HG02870 (cell line): Measurements from ENCODE around the gene RAB31.
A peak's percentile ranks its signal among the peaks of the same experiment; 100 is the strongest.
"Not testable (repeated sequence)": the region's sequence is repeated elsewhere in the genome, so short reads cannot be mapped to it uniquely, and the experiment has no call there.

Source experiments
- ATAC-seq: cut with Tn5 transposase; IDR thresholded peaks from one replicate; pipeline ENCODE4 v1.9.1; 2021; ENCODE audit warnings: mild to moderate bottlenecking, moderate library complexity; ENCODE audit not compliant: unreplicated experiment

RAB31 gene

GRCh38 chr18:9708057-9708433 lies at the start of gene RAB31:
TSS of gene RAB31 (plus strand) at chr18:9708301. CDS start at chr18:9708406, 105 bp downstream.
- ATAC-seq, result peak; percentile 25

DNA sequence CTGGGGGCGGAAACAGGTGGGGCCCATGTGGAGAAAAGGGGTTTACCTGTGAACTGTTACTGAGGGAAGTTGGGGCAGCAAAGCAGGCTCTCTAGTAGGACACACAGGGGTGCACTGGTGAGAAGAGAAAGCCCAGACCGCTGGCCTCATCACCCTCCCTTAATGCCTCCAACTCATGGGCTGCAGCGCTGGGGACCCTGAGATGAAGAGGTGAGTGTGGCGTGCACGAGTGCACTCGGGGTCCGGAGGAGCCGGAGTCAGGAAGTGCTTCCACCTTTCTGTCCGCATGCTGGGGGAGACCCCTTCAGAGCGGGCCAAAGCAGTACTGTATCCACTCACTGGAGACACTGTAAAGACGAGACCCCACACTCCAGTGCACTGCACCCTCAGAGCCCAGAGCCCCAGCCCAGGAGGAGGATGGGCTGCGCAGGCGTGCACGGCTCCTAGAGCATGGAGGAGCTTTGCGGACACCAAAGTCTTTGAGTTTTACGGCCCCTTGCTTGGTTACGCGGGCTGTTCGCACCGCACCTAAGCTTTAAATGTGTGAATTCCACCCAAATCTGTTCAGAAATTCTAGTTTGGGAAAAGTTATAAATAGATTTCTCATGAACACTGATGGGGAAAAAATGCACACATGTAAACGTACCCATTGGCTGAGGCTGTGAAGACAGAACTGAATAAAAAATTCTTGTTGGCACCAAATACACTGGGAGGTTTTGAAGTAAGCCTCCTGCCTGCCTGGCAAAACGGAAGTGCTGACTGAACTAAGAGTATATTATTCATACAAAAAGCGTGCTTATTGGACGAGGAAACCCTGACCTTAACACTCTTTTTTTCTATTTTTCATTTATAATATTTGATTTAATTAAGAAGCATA lies 48.4 kb upstream of the RAB31 start:
- no peak for ATAC-seq

- no peak for ATAC-seq
Measured at GRCh38 chr18:9661564-9661963, 46.5 kb upstream of the RAB31 start.

DNA sequence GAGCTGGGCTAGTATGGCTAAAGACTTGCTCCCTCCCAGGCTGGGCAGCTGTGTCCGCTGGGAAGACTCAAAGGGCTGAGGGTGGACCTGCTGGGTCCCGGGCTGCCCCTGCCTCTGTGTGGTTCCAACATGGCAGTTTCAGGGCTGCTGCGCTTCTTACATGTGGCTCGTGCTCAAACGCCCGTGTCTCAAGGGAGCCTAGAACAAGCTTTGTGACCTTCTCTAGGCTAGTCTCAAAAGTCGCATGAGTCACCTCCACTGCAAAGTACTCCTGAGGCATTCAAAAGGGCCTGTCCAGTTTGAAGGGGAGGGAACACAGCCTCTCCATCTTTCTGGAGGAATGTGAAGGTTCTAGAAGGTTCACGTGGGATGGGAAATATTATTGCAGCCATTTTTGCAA lies 44.7 kb upstream of the RAB31 start:
- no peak for ATAC-seq

- ATAC-seq, result no peak
Measured at GRCh38 chr18:9665314-9665713, 42.8 kb upstream of the RAB31 start.

GRCh38 chr18:9666548-9666947 lies 41.6 kb upstream of the RAB31 start:
- no peak for ATAC-seq

DNA sequence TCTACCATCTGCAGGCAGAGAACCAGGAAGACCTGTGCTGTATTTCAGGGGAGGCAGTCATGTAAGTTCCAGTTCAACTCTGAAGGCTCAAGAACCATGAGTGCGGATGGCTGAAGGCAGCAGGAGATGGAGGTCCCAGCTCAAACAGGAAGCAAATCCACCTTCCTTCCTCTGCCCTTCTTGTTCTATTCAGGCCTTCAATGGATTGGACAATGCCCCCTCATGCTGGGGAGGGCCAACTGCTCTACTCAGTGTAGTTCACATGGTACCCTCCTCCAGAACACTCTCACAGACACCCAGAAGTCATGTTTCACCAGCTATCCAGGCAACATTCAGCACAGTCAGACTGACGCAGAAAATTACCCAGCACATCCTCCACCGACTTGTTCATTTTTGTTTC lies 39.1 kb upstream of the RAB31 start:
- ATAC-seq, result no peak

DNA sequence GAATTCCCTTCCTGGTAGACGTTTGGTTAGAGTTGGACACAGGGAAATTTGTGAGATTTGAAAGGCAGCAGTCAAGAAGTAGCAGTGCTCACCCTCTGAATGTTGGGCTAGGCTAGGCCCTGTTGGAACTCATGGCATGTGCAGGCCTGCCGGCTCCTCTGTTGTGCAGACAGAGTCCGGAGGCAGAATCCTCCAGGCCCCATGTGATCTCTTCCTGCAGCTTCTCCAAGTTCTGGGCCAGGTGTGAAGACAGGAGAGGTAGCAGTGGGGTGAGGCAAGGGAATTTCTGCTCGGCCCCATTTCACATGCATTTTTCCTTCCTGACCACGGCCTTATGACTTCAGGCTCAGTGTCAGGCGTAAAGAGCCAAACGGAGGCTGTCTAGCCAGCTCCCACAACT lies 36.9 kb upstream of the RAB31 start:
- ATAC-seq, result no peak

DNA sequence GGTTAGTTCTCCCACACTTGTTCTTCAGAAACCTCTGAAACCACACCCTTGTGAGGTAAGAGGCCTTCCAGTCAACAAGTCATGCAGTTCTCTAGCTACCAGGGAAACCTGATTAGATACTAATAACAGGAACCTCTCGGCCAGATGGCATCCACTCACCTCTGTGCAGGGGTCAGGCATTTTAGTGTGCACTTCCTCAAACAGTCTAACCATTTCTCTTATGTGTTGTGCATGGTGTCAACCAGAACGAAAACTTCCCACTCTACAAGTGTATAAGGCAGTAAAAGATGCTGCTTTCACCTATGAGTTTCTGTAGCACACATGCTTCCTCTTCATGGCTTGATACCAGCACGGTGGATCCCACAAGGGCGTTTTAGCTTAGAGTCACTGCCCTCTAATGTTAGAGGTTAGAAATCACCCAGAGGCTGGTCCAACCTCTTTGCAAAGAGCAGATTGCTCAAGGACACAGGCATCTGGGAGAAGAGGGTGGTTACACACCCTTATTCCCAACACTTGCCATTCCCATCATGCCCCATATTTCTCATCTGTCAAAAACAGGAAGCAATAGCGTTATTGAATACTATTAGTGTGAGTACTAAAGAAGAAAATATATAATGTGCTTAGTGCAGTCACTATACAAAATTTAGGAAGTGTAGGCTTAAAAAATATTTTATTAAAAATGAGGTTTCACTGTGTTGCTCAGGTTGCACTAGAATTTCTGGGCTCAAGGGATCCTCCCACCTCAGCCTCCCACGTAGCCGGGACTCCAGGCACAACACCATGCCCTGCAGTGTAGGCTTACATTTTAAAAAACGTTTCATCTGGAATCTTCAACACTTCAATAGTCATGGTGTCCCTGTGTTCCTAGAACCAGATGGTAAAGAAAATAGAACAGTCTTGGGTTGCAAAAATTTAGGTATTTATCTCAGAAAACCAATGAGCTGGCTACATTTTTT lies 34.5 kb upstream of the RAB31 start:
- ATAC-seq, result peak; percentile 97

GRCh38 chr18:9678216-9678615 lies 29.9 kb upstream of the RAB31 start:
- not testable (repeated sequence) for ATAC-seq

- ATAC-seq, result no peak
Measured at GRCh38 chr18:9679125-9679524, 29.0 kb upstream of the RAB31 start.

- ATAC-seq, result no peak
Measured at GRCh38 chr18:9681217-9681616, 26.9 kb upstream of the RAB31 start.

DNA sequence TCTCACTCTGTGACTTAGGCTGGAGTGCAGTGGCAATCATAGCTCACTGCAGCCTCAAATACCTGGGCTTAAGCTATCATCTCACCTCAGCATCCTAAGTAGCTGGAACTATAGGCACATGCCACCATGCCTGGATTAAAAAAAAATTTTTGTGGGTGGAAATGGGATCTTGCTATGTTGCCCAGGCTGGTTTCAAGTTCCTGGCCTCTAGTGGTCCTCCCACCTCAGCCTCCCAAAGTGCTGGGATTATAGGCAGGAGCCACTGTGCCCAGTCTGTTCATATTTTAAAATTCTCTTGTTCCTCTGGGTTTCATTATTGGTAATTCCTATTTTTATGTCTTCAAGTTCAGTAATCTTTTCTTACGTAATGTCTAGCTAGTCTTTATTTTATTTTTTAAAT lies 25.5 kb upstream of the RAB31 start:
- ATAC-seq, result no peak

DNA sequence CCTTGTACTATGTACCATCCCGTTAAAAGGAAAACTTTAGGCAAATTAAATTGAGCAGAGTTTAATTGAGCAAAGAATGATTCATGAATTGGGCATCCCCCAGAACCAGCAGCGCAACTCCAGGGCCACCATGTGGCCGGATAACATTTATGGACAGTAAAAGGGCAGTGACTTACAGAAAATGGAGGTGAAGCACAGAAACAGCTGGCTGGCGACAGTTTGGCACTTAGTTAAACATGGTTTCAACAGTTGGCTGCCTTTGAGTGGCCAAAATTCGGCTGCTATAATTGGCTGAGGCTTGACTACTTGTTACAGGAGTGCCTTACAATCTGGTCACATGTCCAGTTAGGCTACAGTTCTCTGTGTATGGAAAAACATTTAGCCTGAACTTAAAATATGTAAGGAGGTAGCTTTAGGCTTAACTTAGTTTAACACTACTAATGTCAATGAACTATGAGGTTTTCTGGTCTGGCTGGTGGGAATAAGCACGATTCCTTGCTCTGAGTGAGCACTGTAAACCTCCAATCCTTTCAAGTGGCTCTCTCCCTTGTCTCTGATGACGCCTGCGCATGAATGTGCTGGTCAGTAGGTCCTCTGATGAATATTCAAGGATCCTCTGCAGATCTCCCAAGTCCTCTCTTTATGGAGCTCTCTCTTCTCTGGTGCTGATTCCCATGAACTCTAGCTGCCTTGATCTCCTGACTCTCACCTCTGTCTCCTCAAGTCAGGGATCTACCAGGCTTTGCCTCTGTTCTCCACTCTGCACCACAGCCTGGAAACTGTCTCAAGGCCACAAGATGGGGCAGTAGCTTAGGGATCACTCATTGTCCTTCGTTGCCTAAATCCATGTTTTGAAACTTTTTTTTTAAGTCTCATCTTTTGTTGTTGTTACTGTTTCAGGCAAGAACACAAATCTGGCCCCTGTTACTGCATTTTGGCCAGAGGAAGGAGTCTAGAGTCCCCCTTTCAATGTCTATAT lies 24.4 kb upstream of the RAB31 start:
- ATAC-seq, result no peak

GRCh38 chr18:9684881-9685614 lies 23.1 kb upstream of the RAB31 start:
- ATAC-seq, result no peak

GRCh38 chr18:9685615-9685890 lies 22.5 kb upstream of the RAB31 start:
- no peak for ATAC-seq

DNA sequence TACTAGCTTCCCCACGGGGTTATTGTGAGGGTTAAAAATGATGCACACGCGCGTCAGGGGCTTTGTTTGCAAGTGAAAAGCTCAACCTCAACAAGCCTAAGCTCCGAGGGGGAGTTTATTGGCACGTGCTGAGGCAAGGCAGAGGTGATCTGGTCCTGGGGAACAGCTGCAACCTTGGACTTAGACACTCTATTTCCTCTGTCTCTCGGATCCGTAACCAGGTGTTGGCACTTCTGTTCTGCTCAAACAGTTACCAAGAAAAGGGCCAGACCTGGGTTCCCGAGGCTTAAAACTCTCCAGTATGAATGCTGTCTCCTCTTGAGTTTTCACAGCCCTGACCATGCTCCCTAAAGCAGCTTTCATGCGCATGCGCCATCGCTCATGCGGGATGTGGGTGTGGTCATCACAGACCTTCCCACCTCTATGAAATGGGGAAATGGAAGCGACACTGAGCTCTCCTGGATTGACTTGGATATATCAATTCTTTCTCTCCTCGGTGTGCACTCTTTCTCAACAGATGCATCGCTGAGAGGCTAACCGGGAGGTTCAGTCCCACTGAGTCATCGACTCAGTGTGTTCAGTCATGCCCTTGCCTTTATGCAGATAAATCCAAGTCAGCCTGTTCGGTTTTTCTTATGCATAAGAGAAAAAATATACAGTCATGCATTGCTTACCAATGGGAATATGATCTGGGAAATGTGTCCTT lies 19.9 kb upstream of the RAB31 start:
- no peak for ATAC-seq

- ATAC-seq, result no peak
Measured at GRCh38 chr18:9689253-9689652, 18.8 kb upstream of the RAB31 start.

- no peak for ATAC-seq
Measured at GRCh38 chr18:9690418-9691188, 17.5 kb upstream of the RAB31 start.
